ENCODE results near the gene G2E3.

- peak; percentile 32 to 65 (median 52) for TF ChIP-seq CTCF (IDR thresholded peaks at IDR 0.05)
- TF ChIP-seq POLR2A (IDR thresholded peaks at IDR 0.05), result no peak
Measured at GRCh38 chr14:30656190-30656632, 97.3 kb downstream of the G2E3 start.
